Measurements from ENCODE around the gene SLC22A5.

- no peak for TF ChIP-seq CTCF (conservative IDR thresholded peaks at IDR 0.05; ENCODE audit: low read length)
- TF ChIP-seq EZH2phosphoT487 (IDR thresholded peaks at IDR 0.05; ENCODE audit: borderline replicate concordance, low read depth, low read length) = no peak
Measured at GRCh38 chr5:132417010-132417439, 47.5 kb downstream of the SLC22A5 start.

Measured in OCI-LY7 (cell line).